Choroid plexus epithelial cell (primary cell): Measurements from ENCODE around the gene GUCY2C.

Experiments used
- DNase-seq: peaks from one replicate; pipeline ENCODE4 v3.0.0-alpha.2; 2010; ENCODE audit warnings: low read depth
- H3K4me3 ChIP-seq: 2 replicates; pipeline ENCODE4 v1.5.1; 2011; ENCODE audit warnings: low read depth, mild to moderate bottlenecking, control low read depth, low read length, moderate library complexity
- TF ChIP-seq, protein P1 (sequence below): conservative IDR thresholded peaks from 2 replicates; pipeline ENCODE4 v1.5.1; 2011; ENCODE audit warnings: low read depth, mild to moderate bottlenecking, control low read depth, inconsistent platforms, low read length, moderate library complexity

Gene GUCY2C

DNA sequence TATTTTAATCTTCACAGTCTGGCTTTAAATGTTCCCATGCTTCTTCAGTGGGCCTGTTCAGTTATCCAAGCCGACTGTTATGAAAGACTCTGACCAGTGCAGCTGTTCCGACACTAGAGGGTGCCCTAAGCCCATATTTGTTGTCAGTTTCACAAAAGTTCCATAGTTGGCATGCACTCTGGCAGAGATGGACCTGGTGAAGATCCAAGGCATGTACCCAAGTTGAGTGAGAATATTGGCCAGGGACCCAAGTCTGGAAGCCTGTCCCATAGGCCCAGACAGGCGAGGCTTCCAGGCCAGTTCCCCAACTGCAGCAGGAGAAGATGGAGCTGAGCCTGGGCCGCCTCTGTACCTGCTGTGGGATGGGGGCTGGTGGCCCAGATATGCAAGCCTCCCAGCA is 27.4 kb upstream of the GUCY2C start:
- DNase-seq: peak; percentile 75
- TF ChIP-seq, protein P1, sequence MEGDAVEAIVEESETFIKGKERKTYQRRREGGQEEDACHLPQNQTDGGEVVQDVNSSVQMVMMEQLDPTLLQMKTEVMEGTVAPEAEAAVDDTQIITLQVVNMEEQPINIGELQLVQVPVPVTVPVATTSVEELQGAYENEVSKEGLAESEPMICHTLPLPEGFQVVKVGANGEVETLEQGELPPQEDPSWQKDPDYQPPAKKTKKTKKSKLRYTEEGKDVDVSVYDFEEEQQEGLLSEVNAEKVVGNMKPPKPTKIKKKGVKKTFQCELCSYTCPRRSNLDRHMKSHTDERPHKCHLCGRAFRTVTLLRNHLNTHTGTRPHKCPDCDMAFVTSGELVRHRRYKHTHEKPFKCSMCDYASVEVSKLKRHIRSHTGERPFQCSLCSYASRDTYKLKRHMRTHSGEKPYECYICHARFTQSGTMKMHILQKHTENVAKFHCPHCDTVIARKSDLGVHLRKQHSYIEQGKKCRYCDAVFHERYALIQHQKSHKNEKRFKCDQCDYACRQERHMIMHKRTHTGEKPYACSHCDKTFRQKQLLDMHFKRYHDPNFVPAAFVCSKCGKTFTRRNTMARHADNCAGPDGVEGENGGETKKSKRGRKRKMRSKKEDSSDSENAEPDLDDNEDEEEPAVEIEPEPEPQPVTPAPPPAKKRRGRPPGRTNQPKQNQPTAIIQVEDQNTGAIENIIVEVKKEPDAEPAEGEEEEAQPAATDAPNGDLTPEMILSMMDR: peak; percentile 89
- H3K4me3 ChIP-seq: no peak overlapping the region

DNA sequence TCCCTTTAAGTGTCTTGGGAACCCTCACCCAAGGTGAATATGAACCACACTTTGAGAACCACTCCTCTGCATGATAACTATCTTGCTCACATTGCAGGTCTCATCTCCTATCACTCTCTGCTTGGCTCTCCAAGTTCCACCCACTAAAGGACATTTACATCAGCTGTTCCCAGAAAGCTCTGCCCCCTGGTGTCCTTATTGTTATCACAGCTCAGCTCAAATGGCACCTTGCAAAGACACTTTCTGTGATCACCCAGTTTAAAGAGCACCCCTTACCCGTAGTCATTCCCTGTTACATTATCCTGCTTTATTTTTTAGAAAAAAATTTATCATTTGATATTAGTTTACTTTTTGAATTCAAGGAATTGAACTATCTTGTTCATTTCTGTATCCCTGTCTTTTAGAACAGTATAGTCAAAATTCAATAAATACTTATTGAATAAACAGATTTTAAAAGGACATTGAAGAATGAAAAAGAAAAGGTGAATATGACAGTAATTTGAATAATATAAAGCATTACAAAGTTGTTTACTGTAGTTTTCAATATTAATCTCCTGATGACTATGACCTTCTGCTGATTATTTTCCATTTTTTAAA is 20.5 kb upstream of the GUCY2C start:
- TF ChIP-seq, protein P1: peak; percentile 77
- DNase-seq: peak; percentile 74

DNA sequence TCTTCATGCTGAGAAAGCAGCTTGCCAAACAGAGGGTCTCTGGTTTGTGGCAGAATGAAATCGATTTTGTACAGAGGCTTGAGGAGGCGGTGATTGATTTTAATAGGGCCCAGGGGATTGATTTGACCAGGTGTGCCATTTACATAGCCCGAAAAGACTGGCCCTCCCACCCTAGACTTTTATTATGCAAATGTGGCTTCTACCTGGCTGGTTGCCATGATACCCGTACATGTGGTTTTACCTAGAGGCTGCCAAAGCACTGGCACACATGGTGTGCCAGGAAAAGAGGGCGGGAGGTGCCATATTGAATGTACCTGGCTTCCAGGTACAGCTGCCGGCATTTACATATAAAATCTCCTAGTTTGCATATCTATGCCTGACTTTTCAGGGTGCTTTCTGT is 18.0 kb upstream of the GUCY2C start:
- TF ChIP-seq, protein P1: no peak
- DNase-seq: no peak
- no peak overlapping the region for H3K4me3 ChIP-seq

More for the DNA sequence above, 20.5 kb upstream of the GUCY2C start:
- no peak overlapping the region for H3K4me3 ChIP-seq

DNA sequence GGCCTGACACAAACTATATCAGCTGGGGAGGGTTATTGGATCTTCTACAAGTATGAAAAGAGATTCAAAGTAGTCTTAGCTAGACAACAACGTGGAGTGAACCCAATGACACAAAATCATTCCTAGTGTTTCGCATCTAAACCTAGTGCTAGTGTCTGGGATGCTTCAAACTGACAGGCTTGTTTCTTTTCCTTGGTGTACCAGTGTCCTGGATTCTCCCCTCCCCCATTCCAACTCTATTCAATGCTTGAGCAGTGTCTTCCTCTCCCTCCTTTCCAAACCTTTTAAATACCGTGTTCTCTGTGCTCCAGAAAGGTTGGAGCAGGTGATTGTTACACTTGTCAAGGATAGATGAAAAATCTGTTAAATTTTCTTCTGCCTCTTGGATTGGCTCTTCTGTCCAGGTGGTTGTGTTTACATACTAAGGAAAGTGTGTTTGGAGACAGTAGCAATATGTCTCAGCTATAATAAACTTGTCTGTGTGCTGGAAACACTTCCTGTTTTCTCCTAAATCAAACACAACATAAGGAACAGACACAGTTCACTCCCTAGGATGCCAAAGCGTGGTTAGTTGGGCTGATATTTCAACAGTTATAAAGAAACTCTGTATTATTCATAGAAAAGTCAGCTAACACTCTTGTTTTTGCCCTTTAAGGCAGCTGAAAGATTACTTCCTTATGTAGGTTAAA is 14.4 kb upstream of the GUCY2C start:
- no peak overlapping the region for H3K4me3 ChIP-seq
- TF ChIP-seq, protein P1: no peak
- peak; percentile 4 for DNase-seq

DNA sequence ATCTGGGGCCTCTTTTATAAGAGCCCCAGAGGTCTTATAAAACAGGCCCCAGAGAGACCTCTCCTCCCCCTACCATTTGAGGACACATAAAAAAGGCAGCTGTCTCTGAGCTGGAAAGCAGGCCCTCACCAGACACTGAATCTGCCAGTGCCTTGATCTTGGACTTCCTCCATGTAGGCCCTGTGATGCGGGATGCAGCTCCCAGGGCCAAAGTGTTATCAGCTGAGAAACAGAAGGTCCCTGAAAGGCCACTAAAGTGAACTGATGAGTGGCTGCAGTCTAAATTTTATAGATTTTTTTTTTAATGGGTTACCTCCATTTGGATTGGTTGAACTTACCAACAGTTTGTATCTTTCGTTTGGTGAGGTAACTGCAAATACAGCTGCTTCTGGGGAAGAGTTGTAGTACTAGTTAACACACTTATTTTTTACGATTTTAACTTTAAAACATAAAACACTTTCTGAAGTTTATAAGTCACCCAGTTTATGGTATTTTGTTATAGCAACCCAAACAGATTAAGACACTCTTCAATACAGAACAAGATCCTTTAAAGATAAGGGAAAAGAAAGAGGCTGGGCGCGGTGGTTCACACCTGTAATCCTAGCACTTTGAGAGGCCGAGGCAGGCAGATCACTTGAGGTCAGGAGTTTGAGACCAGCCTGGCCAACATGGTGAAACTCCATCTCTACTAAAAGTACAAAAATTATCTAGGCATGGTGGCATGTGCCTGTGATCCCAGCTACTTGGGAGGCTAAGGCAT is 5.6 kb upstream of the GUCY2C start:
- TF ChIP-seq, protein P1: no peak
- no peak overlapping the region for H3K4me3 ChIP-seq
- DNase-seq: no peak

DNA sequence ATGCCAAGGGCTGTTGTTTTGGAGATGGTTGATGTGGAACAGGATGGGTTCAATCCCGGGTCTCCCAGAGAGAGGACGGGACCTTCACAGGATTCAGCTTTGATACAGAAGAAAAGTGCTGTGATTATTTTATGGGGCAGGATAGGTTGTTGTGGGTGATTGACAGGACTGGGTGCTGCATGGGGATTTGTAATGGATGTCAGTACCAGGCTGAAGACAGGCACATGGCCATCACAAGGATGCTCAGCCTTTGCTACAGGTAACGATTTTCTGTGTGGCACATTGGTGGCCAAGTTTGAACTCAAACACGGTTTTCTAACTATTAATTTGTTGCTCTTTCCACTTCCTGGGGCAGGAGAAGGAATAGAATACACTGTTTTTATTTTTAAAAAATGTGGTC is 4.5 kb upstream of the GUCY2C start:
- DNase-seq: no peak
- H3K4me3 ChIP-seq: no peak overlapping the region
- TF ChIP-seq, protein P1: no peak
